GM19372 (cell line): Measurements from ENCODE around the gene LSM2.

ENCODE experiments used
- ATAC-seq: cut with Tn5 transposase; IDR thresholded peaks from one replicate; pipeline ENCODE4 v1.9.1; 2021; ENCODE audit warnings: mild to moderate bottlenecking, low read depth, moderate library complexity; ENCODE audit not compliant: unreplicated experiment

Gene LSM2

GRCh38 chr6:31760790-31761189, 46.0 kb downstream of the LSM2 start:
- ATAC-seq: no peak

- ATAC-seq: no peak
These were observed 48.5 kb downstream of the LSM2 start for GRCh38 chr6:31758281-31758680.

GRCh38 chr6:31752739-31753319, 53.9 kb downstream of the LSM2 start:
- ATAC-seq: no peak

- ATAC-seq: no peak
These were observed 56.2 kb downstream of the LSM2 start for GRCh38 chr6:31750411-31751022.

- no peak for ATAC-seq
These were observed 57.3 kb downstream of the LSM2 start for GRCh38 chr6:31749301-31750036.
